Measurements from ENCODE around the gene STAG3. TPM values are rescaled to one million over a fixed set of nuclear protein-coding genes. Genes with fewer than 3 reads are reported as not detected.
"Not testable (repeated sequence)": the region's sequence is repeated elsewhere in the genome, so short reads cannot be mapped to it uniquely, and the experiment has no call there.

STAG3 gene
- total RNA-seq, 1 donor from 2014 or later = 0.72 TPM

DNA sequence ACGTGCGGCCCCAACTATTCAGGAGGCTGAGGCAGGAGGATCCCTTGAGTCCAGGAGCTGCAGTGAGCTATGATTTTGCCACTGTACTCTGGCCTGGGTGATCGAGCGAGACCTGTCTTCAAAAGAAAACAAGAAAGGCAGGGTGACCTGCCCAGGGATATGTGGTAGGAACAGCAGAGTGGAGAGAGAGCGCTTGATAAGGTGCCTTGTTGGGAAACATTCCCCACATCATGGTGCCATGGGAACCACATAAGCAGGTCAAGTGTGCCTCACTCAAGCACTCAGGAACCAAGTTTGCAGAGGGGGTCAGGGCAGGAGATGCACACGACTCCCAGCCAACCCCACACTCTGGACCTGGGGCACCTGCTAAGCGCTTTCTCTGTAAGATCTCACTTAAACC is 79.3 kb downstream of the STAG3 start:
- DNase-seq = no peak

DNA sequence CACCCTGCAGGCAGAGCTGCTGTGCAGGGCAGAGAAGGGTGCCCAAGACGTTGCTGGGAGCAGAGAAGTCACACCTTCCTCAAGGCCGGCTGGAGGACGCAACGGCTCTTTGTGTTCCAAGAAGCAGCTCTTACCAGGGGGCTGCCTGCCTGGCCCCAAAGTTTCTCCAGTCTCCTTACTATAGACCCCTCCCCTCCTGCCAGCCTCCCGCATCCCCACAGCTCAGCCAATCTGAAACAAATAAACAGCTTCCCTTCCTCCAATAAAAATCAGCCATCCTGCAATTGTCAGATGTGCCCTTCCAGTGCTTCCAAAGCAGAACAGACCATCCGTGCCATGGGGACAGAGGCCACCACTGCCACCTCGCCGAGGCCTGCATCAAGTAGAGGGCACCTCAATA is 82.3 kb downstream of the STAG3 start:
- DNase-seq = not testable (repeated sequence)

GRCh38 chr7:100262896-100263295 is 85.2 kb downstream of the STAG3 start:
- DNase-seq = not testable (repeated sequence)

Other genes with a start within 250 kb of the STAG3 start
- not detected for gene GJC3, start 248.3 kb upstream of the STAG3 start, total RNA-seq
- 51.0 TPM for gene AZGP1, start 201.9 kb upstream of the STAG3 start, total RNA-seq
- gene ZKSCAN1, start 162.3 kb upstream of the STAG3 start, total RNA-seq = 51.4 TPM
- gene ZSCAN21, start 128.1 kb upstream of the STAG3 start, total RNA-seq = 18.9 TPM
- 28.0 TPM for gene ZNF3, start 96.2 kb upstream of the STAG3 start, total RNA-seq
- 50.4 TPM for gene COPS6, start 88.9 kb upstream of the STAG3 start, total RNA-seq
- 53.0 TPM for gene MCM7, start 76.5 kb upstream of the STAG3 start, total RNA-seq
- gene AP4M1, start 76.3 kb upstream of the STAG3 start, total RNA-seq = 19.7 TPM
- gene TAF6, start 58.6 kb upstream of the STAG3 start, total RNA-seq = 38.6 TPM
- 24.4 TPM for gene CNPY4, start 58.3 kb upstream of the STAG3 start, total RNA-seq
- gene MBLAC1, start 51.0 kb upstream of the STAG3 start, total RNA-seq = 0.82 TPM
- gene LAMTOR4, start 29.0 kb upstream of the STAG3 start, total RNA-seq = 57.7 TPM
- 4.5 TPM for gene TRAPPC14, start 19.2 kb upstream of the STAG3 start, total RNA-seq
- gene GAL3ST4, start 9.3 kb upstream of the STAG3 start, total RNA-seq = 9.2 TPM
- 5.7 TPM for gene GPC2, start 537 bp upstream of the STAG3 start, total RNA-seq
- gene PVRIG, start 42.0 kb downstream of the STAG3 start, total RNA-seq = not detected
- not detected for gene SPDYE3, start 129.8 kb downstream of the STAG3 start, total RNA-seq
- gene PILRB, start 180.2 kb downstream of the STAG3 start, total RNA-seq = 14.8 TPM
- gene PILRA, start 195.6 kb downstream of the STAG3 start, total RNA-seq = 1.1 TPM